SK-N-SH treated with all-trans-retinoic acid at 6 μM for 48 hours (cell line): ENCODE data around the gene ACADSB.

Experiments
- ATAC-seq: fragments of 200-7000 bp; cut with Tn5 transposase; 3 replicates; pipeline ENCODE4 v1.9.1; 2020; ENCODE audit warnings: mild to moderate bottlenecking, moderate library complexity
- ARNTL ChIP-seq: fragments of 450-650 bp; formaldehyde crosslinking; IDR thresholded peaks from 2 replicates; pipeline ENCODE4 v1.5.0; 2020; ENCODE audit warnings: low read depth, mild to moderate bottlenecking, moderate library complexity, borderline replicate concordance
- BACH2 ChIP-seq: fragments of 250-450 bp; sonication (Bioruptor Pico); IDR thresholded peaks from 2 replicates; pipeline ENCODE4 v1.9.0; 2021; ENCODE audit warnings: mild to moderate bottlenecking, borderline replicate concordance
- CREB5 ChIP-seq: fragments of 250-450 bp; sonication (Bioruptor Pico); IDR thresholded peaks from 2 replicates; pipeline ENCODE4 v1.5.1; 2020; ENCODE audit warnings: low read depth, mild to moderate bottlenecking, moderate library complexity
- CSDC2 ChIP-seq: fragments of 250-450 bp; sonication (Bioruptor Pico); IDR thresholded peaks from 2 replicates; pipeline ENCODE4 v1.5.0; 2020; ENCODE audit warnings: mild to moderate bottlenecking, moderate library complexity
- CSRNP3 ChIP-seq: fragments of 250-450 bp; sonication (Bioruptor Pico); IDR thresholded peaks from 2 replicates; pipeline ENCODE4 v1.5.1; 2021; ENCODE audit warnings: mild to moderate bottlenecking, moderate library complexity
- ESRRG ChIP-seq: fragments of 250-450 bp; sonication (Bioruptor Pico); IDR thresholded peaks from 2 replicates; pipeline ENCODE4 v1.6.1; 2021; ENCODE audit warnings: mild to moderate bottlenecking
- GLIS3 ChIP-seq: fragments of 250-450 bp; sonication (Bioruptor Pico); IDR thresholded peaks from 2 replicates; pipeline ENCODE4 v1.5.0; 2020; ENCODE audit warnings: mild to moderate bottlenecking, moderate library complexity
- ISL1 ChIP-seq: fragments of 250-450 bp; sonication (Bioruptor Pico); IDR thresholded peaks from 2 replicates; pipeline ENCODE4 v2.1.2; 2022; ENCODE audit warnings: mild to moderate bottlenecking, moderate library complexity
- OSR1 ChIP-seq: fragments of 250-450 bp; sonication (Bioruptor Pico); IDR thresholded peaks from 2 replicates; pipeline ENCODE4 v1.8.0; 2022; ENCODE audit warnings: moderate library complexity, mild to moderate bottlenecking, inconsistent platforms
- PATZ1 ChIP-seq: fragments of 250-450 bp; sonication (Bioruptor Pico); IDR thresholded peaks from 2 replicates; pipeline ENCODE4 v1.8.0; 2020; ENCODE audit warnings: mild to moderate bottlenecking, moderate library complexity, borderline replicate concordance
- PPARA ChIP-seq: fragments of 250-450 bp; sonication (Bioruptor Pico); IDR thresholded peaks from 2 replicates; pipeline ENCODE4 v1.5.0; 2020; ENCODE audit warnings: mild to moderate bottlenecking, borderline replicate concordance
- RARB ChIP-seq: fragments of 250-450 bp; sonication (Bioruptor Pico); IDR thresholded peaks from 2 replicates; pipeline ENCODE4 v1.8.0; 2021; ENCODE audit warnings: mild to moderate bottlenecking, moderate library complexity
- SNAI2 ChIP-seq: fragments of 250-450 bp; sonication (Bioruptor Pico); IDR thresholded peaks from 2 replicates; pipeline ENCODE4 v1.5.0; 2020; ENCODE audit warnings: mild to moderate bottlenecking, moderate library complexity
- TCF4 ChIP-seq: fragments of 250-450 bp; sonication (Bioruptor Pico); IDR thresholded peaks from 2 replicates; pipeline ENCODE4 v1.8.0; 2021; ENCODE audit warnings: mild to moderate bottlenecking, moderate library complexity, borderline replicate concordance
- TOX ChIP-seq: fragments of 250-450 bp; sonication (Bioruptor Pico); IDR thresholded peaks from 2 replicates; pipeline ENCODE4 v1.8.0; 2021; ENCODE audit warnings: mild to moderate bottlenecking, moderate library complexity, borderline replicate concordance
- ZC3H10 ChIP-seq: fragments of 250-450 bp; sonication (Bioruptor Pico); IDR thresholded peaks from 2 replicates; pipeline ENCODE4 v1.5.1; 2021; ENCODE audit warnings: mild to moderate bottlenecking, moderate library complexity
- ZFP3 ChIP-seq: fragments of 250-450 bp; sonication (Bioruptor Pico); IDR thresholded peaks from 2 replicates; pipeline ENCODE4 v1.5.0; 2020; ENCODE audit warnings: mild to moderate bottlenecking, moderate library complexity
- ZFP30 ChIP-seq: fragments of 450-650 bp; formaldehyde crosslinking; IDR thresholded peaks from 2 replicates; pipeline ENCODE4 v1.5.0; 2022; ENCODE audit warnings: mild to moderate bottlenecking, moderate library complexity
- ZNF565 ChIP-seq: fragments of 450-650 bp; formaldehyde crosslinking; conservative IDR thresholded peaks from 2 replicates; pipeline ENCODE4 v1.5.0; 2020; ENCODE audit warnings: low read depth, mild to moderate bottlenecking, moderate library complexity
- ZNF8 ChIP-seq: fragments of 450-650 bp; formaldehyde crosslinking; IDR thresholded peaks from 2 replicates; pipeline ENCODE4 v1.5.0; 2020; ENCODE audit warnings: mild to moderate bottlenecking, moderate library complexity
- TF ChIP-seq, protein P1 (sequence below): fragments of 250-450 bp; sonication (Bioruptor Pico); IDR thresholded peaks from 2 replicates; pipeline ENCODE4 v1.8.0; 2021; ENCODE audit warnings: low read depth, mild to moderate bottlenecking, moderate library complexity, borderline replicate concordance

The ACADSB gene

GRCh38 chr10:123001370-123001769 lies 7.4 kb upstream of the ACADSB start:
- no peak for ATAC-seq
- TF ChIP-seq CSDC2 (CRISPR knock-in tag), result no peak
- no peak for TF ChIP-seq TCF4 (CRISPR knock-in tag)
- no peak for TF ChIP-seq CSRNP3 (CRISPR knock-in tag)
- no peak for TF ChIP-seq RARB
- no peak for TF ChIP-seq ARNTL (CRISPR knock-in tag)
- no peak for TF ChIP-seq ZFP30 (CRISPR knock-in tag)
- TF ChIP-seq, protein P1, sequence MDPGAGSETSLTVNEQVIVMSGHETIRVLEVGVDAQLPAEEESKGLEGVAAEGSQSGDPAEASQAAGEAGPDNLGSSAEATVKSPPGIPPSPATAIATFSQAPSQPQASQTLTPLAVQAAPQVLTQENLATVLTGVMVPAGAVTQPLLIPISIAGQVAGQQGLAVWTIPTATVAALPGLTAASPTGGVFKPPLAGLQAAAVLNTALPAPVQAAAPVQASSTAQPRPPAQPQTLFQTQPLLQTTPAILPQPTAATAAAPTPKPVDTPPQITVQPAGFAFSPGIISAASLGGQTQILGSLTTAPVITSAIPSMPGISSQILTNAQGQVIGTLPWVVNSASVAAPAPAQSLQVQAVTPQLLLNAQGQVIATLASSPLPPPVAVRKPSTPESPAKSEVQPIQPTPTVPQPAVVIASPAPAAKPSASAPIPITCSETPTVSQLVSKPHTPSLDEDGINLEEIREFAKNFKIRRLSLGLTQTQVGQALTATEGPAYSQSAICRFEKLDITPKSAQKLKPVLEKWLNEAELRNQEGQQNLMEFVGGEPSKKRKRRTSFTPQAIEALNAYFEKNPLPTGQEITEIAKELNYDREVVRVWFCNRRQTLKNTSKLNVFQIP (CRISPR knock-in tag), result no peak
- no peak for TF ChIP-seq SNAI2 (CRISPR knock-in tag)
- TF ChIP-seq BACH2, result no peak

DNA sequence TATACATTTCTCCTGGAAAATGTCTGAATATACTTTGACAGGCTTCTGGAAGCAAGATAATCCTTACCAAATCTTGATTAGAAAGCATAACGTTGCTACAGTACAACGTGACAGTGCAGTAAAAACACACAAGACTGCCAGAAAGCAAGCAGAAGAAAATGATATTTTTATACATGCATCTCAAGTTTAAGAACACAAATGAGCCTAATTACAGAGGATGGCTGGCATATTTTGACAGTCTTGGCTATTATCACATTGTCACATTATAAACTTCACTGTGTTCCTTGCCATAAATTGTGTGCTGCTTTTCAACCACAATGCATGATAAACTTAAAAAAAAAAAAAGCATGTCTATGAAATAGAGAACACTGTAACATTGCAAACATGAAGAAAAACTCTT lies 4.5 kb upstream of the ACADSB start:
- no peak for ATAC-seq

DNA sequence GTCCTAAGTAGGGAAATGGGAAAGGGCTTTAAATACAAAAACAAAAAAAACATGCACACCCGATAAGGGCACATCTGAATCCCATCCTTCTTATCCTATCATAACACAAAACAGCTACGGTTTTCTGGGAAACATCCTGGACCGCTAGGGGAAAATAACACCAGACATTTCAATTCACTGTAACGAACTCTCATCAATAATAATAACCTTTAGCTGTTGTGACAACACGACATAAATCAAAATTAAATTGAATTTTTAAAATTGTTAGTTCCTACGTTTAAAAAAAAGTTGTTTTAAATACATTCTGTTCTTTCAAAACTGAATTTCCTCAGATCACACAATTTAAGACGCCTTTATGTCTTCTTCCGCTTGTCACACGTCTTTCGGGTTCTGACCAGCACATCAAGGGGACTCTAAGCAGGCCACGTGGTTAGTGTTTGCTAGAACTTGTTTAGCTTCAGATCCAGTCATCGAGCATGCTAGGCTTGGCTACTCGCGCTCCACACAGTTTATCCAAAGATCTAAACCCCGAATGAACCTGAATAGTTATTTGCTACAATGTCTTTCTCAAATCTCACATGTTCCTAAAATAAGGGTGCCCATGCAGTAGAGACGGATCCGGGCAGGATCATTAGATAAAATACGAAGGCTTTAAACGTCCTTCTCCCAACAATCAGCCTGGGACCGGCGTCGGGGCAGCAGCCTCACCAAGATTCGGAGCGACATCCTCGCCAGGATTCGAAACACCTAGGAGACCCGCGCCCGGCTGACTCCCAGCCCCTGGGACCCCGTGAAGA lies 1.1 kb upstream of the ACADSB start:
- peak; percentile 42 for ATAC-seq
- no peak for TF ChIP-seq CSRNP3 (CRISPR knock-in tag)
- TF ChIP-seq GLIS3, result no peak

More for the DNA sequence above, 4.5 kb upstream of the ACADSB start:
- TF ChIP-seq ZFP3 (CRISPR knock-in tag), result no peak
- no peak for TF ChIP-seq ESRRG
- TF ChIP-seq, all 23 proteins: peak for 0

- peak; percentile 44 for ATAC-seq
- no peak for TF ChIP-seq BACH2
- no peak for TF ChIP-seq ZNF565 (CRISPR knock-in tag)
- no peak for TF ChIP-seq TOX (CRISPR knock-in tag)
- no peak for TF ChIP-seq PPARA (CRISPR knock-in tag)
- no peak for TF ChIP-seq GLIS3
- no peak for TF ChIP-seq CREB5 (CRISPR knock-in tag)
- no peak for TF ChIP-seq OSR1 (CRISPR knock-in tag)
- no peak for TF ChIP-seq PATZ1 (CRISPR knock-in tag)
- no peak for TF ChIP-seq CSRNP3 (CRISPR knock-in tag)
- TF ChIP-seq TCF4 (CRISPR knock-in tag), result no peak
- no peak for TF ChIP-seq ZFP30 (CRISPR knock-in tag)
- TF ChIP-seq RARB, result no peak
- TF ChIP-seq, protein P1 (CRISPR knock-in tag), result no peak
- TF ChIP-seq ISL1 (CRISPR knock-in tag), result no peak
- TF ChIP-seq ZC3H10 (CRISPR knock-in tag), result no peak
- no peak for TF ChIP-seq ZNF8 (CRISPR knock-in tag)
- TF ChIP-seq SNAI2 (CRISPR knock-in tag), result no peak
- no peak for TF ChIP-seq ESRRG
Measured at GRCh38 chr10:123009105-123009820, 457 bp downstream of the ACADSB start.
